ENCODE measurements around the gene SULT1B1. TPM values are rescaled to one million over a fixed set of nuclear protein-coding genes. Genes with fewer than 3 reads are reported as not detected.

Gene SULT1B1
- total and polyA plus RNA-seq, 10 of the 15 experiments (the other 5 are each of a cell fraction or from before 2014, with no cell fraction given): 0.01 to 0.05 (median 0.01) TPM; not detected in 7

DNA sequence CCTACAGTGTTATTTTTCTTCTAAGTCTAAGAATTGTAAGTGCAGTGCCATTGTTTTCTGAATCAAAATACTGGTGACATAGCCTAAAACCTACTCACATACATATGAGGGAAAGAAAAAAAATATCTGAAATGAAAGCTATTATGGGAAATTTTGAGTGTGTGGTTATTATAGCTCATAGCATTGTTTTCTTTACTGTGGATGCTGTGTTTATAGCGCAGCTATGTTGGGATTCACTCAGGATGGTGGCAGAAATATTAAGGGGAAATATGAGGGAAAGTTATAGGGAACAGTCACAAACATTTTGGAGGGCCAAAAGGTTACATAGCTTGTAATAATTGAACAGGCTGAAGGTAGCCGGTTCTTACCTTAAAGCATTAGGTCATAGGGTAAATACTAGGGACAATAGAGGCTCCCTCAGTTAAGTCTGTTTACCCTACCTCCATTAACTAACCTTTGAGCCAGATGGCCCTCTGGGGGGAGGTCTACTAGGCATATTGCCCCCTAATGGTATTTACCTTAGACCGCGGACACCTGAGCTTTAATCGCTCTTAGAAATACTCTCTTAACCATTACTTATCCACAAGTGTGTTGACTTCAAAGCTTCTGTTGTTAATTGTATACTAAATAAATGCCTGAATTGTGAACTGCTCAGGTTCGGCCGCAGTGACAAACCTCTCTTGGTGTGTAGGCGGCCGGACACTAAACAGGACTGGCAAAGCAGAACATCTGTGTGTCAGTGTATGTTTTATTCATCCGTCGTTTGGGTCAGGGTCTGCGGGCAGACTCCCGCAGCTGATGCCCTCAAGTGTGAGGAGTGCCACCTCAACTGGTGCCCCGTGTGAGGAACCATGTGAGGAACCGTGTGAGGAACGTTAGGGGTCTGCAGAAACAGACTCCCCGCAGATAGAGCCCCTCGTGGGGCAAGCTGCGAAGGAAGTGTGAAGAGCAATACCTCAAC, 21.3 kb upstream of the SULT1B1 start:
- ATAC-seq (no peak), DNase-seq (ENCODE audit: low read depth, low spot score) (no peak), FAIRE-seq (no peak)
- POLR2A ChIA-PET: no interaction called here
- H3K4me1 ChIP-seq (ENCODE audit: control insufficient read depth, insufficient read depth, low read length): no peaks in the 10 kb centered on the region
- SMC1A ChIA-PET (ENCODE audit: uncharacterized antibody, unreplicated experiment): interaction anchor here (1.0 to 1.2 kb wide), 2 partner anchors 16 to 22 kb away, joined by 3 read pairs; partner anchors contain the start of gene SULT1B1
- H3K9ac ChIP-seq (ENCODE audit: control insufficient read depth, insufficient read depth, low read length): no peak overlapping the region
- peaks cover 0 to 1% of the 10 kb centered on the region in 2 experiments; a peak in 1 of 4 replicates for H3K27me3 ChIP-seq (replicated peaks in 1 of 2; ENCODE audit: control insufficient read depth in 2 of 2, insufficient read depth in 2 of 2, low read length in 1 of 2)
- H3K27ac ChIP-seq (ENCODE audit: control insufficient read depth, insufficient read depth): no peak overlapping the region
- intact Hi-C loops (cut with micrococcal nuclease; ENCODE audit: unreplicated experiment): no loop called here
- no peaks in the 10 kb centered on the region for H3K79me2 ChIP-seq (ENCODE audit: control insufficient read depth, insufficient read depth, low read length)
- no peaks in the 10 kb centered on the region for H3K9me3 ChIP-seq (replicated peaks; ENCODE audit: control insufficient read depth, insufficient read depth, low read length)
- BruUV-seq (replicated peaks): no TSS peak
- no peak overlapping the region for H3K4me3 ChIP-seq
- H4K20me1 ChIP-seq (ENCODE audit: control insufficient read depth, insufficient read depth): no peaks in the 10 kb centered on the region
- CTCF ChIA-PET: interaction anchor here (0.7 to 1.6 kb wide), 3 partner anchors 9 to 1372 kb away, joined by 3 read pairs; no protein-coding TSS in a partner anchor
- no peak overlapping the region for H3K4me2 ChIP-seq (ENCODE audit: control insufficient read depth, insufficient read depth)
- H2AFZ ChIP-seq (ENCODE audit: control insufficient read depth, low read depth, low read length): no peak overlapping the region
- in situ Hi-C loops (cut with MboI): no loop called here
- 62% methylated on average over 19 of the region's 19 CpGs for WGBS (ENCODE audit: insufficient coverage, insufficient replicate concordance, low lambda C conversion rate, missing lambda C conversion rate)
- no peaks in the 10 kb centered on the region for H3K36me3 ChIP-seq (ENCODE audit: control insufficient read depth in 2 of 2, insufficient read depth in 2 of 2, low read length in 1 of 2)
- RAD21 ChIA-PET (ENCODE audit: unreplicated experiment): no interaction called here
- TF ChIP-seq LARP7 (IDR thresholded peaks at IDR 0.05) (no peak), MYC (IDR thresholded peaks at IDR 0.05; ENCODE audit: insufficient read depth, insufficient read length, insufficient replicate concordance, low read length, severe bottlenecking) (no peak), CEBPZ (IDR thresholded peaks at IDR 0.05; ENCODE audit: low read depth, low read length) (no peak), ESRRA (IDR thresholded peaks at IDR 0.05; ENCODE audit: low read length) (no peak), NFXL1 (IDR thresholded peaks at IDR 0.05; ENCODE audit: borderline replicate concordance) (no peak), NFIC (IDR thresholded peaks at IDR 0.05; ENCODE audit: low read depth, low read length) (no peak), GATAD2B (conservative IDR thresholded peaks at IDR 0.05; ENCODE audit: low read depth) (no peak)
- TF ChIP-seq, protein P1, sequence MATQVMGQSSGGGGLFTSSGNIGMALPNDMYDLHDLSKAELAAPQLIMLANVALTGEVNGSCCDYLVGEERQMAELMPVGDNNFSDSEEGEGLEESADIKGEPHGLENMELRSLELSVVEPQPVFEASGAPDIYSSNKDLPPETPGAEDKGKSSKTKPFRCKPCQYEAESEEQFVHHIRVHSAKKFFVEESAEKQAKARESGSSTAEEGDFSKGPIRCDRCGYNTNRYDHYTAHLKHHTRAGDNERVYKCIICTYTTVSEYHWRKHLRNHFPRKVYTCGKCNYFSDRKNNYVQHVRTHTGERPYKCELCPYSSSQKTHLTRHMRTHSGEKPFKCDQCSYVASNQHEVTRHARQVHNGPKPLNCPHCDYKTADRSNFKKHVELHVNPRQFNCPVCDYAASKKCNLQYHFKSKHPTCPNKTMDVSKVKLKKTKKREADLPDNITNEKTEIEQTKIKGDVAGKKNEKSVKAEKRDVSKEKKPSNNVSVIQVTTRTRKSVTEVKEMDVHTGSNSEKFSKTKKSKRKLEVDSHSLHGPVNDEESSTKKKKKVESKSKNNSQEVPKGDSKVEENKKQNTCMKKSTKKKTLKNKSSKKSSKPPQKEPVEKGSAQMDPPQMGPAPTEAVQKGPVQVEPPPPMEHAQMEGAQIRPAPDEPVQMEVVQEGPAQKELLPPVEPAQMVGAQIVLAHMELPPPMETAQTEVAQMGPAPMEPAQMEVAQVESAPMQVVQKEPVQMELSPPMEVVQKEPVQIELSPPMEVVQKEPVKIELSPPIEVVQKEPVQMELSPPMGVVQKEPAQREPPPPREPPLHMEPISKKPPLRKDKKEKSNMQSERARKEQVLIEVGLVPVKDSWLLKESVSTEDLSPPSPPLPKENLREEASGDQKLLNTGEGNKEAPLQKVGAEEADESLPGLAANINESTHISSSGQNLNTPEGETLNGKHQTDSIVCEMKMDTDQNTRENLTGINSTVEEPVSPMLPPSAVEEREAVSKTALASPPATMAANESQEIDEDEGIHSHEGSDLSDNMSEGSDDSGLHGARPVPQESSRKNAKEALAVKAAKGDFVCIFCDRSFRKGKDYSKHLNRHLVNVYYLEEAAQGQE (IDR thresholded peaks at IDR 0.05; ENCODE audit: low read depth, low read length): no peak
- TF ChIP-seq, protein P2, sequence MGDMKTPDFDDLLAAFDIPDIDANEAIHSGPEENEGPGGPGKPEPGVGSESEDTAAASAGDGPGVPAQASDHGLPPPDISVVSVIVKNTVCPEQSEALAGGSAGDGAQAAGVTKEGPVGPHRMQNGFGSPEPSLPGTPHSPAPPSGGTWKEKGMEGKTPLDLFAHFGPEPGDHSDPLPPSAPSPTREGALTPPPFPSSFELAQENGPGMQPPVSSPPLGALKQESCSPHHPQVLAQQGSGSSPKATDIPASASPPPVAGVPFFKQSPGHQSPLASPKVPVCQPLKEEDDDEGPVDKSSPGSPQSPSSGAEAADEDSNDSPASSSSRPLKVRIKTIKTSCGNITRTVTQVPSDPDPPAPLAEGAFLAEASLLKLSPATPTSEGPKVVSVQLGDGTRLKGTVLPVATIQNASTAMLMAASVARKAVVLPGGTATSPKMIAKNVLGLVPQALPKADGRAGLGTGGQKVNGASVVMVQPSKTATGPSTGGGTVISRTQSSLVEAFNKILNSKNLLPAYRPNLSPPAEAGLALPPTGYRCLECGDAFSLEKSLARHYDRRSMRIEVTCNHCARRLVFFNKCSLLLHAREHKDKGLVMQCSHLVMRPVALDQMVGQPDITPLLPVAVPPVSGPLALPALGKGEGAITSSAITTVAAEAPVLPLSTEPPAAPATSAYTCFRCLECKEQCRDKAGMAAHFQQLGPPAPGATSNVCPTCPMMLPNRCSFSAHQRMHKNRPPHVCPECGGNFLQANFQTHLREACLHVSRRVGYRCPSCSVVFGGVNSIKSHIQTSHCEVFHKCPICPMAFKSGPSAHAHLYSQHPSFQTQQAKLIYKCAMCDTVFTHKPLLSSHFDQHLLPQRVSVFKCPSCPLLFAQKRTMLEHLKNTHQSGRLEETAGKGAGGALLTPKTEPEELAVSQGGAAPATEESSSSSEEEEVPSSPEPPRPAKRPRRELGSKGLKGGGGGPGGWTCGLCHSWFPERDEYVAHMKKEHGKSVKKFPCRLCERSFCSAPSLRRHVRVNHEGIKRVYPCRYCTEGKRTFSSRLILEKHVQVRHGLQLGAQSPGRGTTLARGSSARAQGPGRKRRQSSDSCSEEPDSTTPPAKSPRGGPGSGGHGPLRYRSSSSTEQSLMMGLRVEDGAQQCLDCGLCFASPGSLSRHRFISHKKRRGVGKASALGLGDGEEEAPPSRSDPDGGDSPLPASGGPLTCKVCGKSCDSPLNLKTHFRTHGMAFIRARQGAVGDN (IDR thresholded peaks at IDR 0.05): no peak
